H54 (cell line): ENCODE data around the gene FAM9C.
"Not testable (repeated sequence)": the region's sequence is repeated elsewhere in the genome, so short reads cannot be mapped to it uniquely, and the experiment has no call there.

Experiments used
- DNase-seq: peaks from one replicate; pipeline ENCODE4 v3.0.0; 2011; ENCODE audit warnings: low spot score, mixed read lengths; ENCODE audit not compliant: insufficient read length
- FAIRE-seq: peaks from 3 replicates; lab custom pipeline; 2011; peaks lifted over from hg19 to GRCh38; lab: Jason Lieb, UNC
- POLR2A ChIP-seq: IDR thresholded peaks from 2 replicates; pipeline ENCODE4 v1.6.1; 2011; ENCODE audit warnings: low read depth, mild to moderate bottlenecking, low read length

The FAM9C gene

DNA sequence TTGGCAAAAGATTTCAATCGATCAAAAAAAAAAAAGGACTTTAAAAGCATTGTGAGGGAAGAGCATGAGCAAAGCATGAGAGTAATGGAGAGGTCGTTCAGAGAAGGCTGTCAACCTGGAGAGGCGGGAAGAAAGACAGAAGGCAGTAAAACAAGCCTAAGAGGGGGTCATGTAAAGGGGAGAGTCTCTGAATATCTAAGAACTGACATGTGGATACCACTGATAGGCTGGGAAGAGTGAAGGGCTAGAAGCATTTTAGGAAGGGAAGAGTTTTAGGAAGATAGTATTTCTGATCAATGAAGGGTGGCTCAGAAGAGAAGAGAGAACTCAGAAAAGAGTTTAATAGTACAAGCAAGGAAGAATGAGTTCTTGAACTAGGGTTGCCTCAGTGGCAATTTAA is 7.5 kb downstream of the FAM9C start:
- no peak for FAIRE-seq
- DNase-seq = no peak
- no peak for TF ChIP-seq POLR2A

GRCh38 chrX:13033193-13033592 is 11.2 kb downstream of the FAM9C start:
- DNase-seq (no peak), FAIRE-seq (no peak)
- no peak for TF ChIP-seq POLR2A

DNA sequence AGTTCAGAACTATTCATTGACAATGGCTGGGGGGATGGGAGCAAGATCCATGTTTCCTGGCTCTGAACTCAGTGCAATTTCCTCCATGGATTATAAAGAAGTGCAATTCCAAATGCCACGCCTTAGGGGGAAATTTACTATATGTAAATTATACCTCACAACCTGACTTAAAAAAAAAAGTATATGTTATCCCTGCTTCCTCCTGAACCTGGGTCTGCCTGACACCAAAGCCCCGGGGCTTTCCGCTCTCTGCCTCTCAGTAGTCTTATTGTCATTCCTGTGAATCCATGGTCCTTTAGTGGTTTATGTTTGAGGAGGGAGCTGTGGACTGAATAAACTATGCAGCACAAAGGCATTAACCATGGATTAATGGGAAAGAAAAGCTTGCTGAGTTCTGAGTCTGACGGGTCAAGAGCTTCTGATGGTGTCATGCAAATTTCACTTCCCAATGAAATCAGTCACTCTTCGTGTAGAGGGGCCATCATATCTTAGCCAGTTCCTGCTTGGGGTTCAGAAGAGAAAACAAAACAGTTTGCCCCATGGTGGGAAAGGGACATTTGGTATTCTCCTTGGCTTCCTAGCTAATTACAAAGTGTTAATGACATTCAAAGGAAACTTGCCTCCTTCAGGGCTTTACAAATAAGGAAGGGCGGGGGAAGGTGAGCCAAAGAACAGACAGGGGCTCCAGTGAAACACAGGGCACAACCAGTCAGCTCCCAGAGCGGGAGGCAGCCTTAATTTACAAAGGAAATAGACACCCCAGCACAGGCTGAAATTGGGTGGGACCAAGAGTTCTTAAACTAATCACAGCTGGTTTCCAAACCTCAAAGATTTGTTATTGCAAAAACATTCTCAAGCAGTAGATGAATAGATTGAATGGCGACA is 14.3 kb downstream of the FAM9C start:
- TF ChIP-seq POLR2A = no peak
- no peak for FAIRE-seq
- DNase-seq = no peak

- no peak for TF ChIP-seq POLR2A
- FAIRE-seq (no peak), DNase-seq (no peak)
These were observed 14.9 kb downstream of the FAM9C start for GRCh38 chrX:13029637-13029886.

DNA sequence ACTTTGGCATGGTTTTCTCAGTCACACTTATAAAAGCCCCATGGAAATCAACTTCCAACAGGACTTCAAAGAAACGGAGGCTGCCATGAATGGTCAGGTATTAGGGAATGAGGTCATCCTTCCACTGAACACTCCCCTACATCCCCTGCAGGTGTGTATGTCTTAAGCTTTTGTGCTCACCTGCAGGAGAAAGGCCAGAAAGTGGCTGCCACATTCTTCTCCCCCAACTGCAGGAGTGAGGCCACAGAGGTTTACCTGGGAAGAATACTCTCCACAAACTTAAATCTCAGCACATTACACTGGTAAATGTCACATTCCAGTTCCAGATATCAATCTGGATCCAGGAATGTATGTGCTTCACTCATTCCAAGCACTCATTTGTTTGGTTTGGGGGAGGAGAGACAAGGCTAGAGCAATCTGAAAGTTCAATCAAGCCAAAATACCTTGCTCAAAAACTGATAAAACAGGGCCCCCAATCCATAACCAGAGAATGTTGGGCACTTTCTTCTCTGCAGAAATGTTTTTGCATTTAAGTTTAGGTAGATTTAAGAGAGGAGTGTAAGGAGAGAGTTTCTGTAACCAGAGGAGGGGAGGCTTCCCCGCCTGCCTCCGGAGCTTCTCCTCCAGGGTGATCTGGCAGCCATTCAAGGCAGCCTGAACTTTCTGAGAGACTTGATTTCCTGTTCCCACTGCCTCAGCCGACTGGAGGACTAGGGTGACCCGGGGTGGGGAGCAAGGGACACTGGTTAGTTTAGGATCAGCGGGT is 15.4 kb downstream of the FAM9C start:
- no peak for DNase-seq
- FAIRE-seq = no peak
- no peak for TF ChIP-seq POLR2A

- TF ChIP-seq POLR2A = no peak
- FAIRE-seq (no peak), DNase-seq (no peak)
These were observed 17.4 kb downstream of the FAM9C start for GRCh38 chrX:13026877-13027652.

DNA sequence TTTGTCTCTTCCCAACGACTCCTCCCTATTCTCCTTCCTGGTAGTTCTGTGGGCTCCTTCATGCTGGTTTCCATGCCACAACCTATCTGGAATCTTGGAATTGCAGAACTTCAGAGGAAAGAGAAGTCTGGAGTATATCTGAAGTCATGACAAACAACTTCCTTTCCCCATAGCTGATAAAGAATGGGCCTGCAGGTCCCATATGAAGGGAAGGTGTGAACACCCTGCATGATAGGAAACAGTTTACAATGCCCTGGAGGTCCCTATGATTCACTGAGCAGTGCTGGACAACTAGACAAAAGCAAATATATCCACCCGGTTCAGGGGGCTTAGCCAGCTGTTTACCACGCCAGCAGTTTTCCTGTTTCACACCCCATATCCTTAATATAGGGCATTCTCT is 19.4 kb downstream of the FAM9C start:
- no peak for TF ChIP-seq POLR2A
- DNase-seq (no peak), FAIRE-seq (no peak)

DNA sequence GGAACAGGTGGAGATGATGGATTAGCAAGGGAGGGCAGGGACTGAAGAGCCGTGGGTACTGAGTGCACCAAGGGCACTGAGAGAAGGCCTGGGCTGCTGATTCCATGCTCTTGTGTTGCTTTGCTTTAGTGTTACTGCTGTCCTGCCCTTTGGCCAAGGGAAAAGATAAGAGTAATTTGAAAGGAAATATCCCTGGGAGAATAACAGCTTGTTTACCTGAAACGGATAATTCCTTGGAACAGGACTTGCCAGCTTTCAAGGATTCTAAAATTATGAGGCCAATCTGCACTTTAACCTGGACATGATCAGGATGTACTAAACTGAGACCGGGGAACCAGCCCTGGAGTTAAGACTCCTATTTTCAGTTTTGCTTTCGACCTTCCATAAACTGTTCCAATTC is 20.4 kb downstream of the FAM9C start:
- FAIRE-seq (no peak), DNase-seq (no peak)
- TF ChIP-seq POLR2A = no peak

- no peak for TF ChIP-seq POLR2A
- FAIRE-seq (no peak), DNase-seq (no peak)
These were observed 20.9 kb downstream of the FAM9C start for GRCh38 chrX:13023567-13023966.

DNA sequence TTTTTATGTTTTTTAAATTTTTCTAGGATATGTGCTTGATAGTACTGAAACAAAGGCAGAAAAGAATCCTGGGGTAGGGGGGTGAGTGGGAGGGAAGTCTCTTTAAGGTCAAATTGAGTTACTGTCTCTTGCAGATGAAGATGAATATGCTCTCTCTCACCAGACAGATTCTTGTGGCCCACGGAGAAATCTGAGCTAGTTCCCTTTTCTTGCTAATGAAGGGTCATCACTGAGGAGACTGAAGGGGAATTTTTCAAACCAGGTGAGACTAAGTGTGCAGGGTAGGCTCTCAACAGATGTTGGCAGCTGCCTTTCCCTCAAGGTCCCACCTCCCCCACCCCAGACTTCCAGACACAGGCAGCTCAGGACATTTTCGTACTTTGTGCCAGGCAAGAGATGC is 21.5 kb downstream of the FAM9C start:
- no peak for TF ChIP-seq POLR2A
- DNase-seq (no peak), FAIRE-seq (no peak)

- not testable (repeated sequence) for DNase-seq, FAIRE-seq
These were observed 27.7 kb downstream of the FAM9C start for GRCh38 chrX:13016731-13017130.

DNA sequence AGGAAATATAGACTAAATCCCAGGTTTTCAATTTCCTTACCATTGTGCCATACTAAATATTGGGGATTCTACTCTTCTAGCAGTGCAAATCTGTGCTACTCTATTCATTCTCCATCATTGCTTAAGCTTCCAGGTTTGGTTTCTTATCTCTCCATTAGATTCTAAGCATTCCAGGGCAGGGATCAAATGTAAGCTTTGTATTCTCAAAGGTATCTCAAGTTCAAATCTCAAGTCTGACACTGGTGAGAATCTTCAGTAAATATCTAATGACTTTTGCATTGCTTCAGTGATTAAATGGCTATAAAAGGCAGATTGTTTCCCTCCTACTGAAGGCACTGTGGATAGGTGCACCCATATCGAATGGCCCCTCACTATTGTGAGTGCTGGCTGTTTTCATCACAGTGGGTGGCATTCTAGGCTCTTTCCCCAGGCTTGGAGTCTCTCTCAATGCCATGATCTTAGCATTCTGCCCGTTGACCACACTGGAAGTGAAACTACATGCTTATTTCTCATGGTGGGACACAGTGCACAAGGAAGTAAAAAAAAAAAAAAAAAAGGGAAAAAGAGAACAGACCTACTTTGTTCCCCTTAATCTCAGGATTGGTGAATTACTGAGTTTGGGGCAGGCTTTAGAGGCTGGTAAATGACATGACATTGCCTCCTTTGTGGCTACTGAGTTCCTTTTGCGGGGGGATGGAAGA is 28.7 kb downstream of the FAM9C start:
- no peak for FAIRE-seq
- no peak for TF ChIP-seq POLR2A
- DNase-seq = no peak
